GM19043 (cell line): ENCODE measurements around the gene PMPCA.
"Not testable (repeated sequence)": the region's sequence is repeated elsewhere in the genome, so short reads cannot be mapped to it uniquely, and the experiment has no call there.

ENCODE experiments used
- ATAC-seq: cut with Tn5 transposase; IDR thresholded peaks from one replicate; pipeline ENCODE4 v1.9.1; 2021; ENCODE audit warnings: low read depth; ENCODE audit not compliant: unreplicated experiment

Gene PMPCA

GRCh38 chr9:136409557-136410455, 652 bp upstream of the PMPCA start:
- ATAC-seq = peak; percentile 15

GRCh38 chr9:136411378-136411777, 920 bp downstream of the PMPCA start:
- no peak for ATAC-seq

- no peak for ATAC-seq
These were observed 2.5 kb downstream of the PMPCA start for GRCh38 chr9:136412962-136413361.

- no peak for ATAC-seq
These were observed 6.0 kb downstream of the PMPCA start for GRCh38 chr9:136416427-136416826.

- no peak for ATAC-seq
These were observed 6.5 kb downstream of the PMPCA start for GRCh38 chr9:136416914-136417313.

GRCh38 chr9:136418182-136419091, 8.0 kb downstream of the PMPCA start:
- no peak for ATAC-seq

GRCh38 chr9:136419092-136419420, 8.6 kb downstream of the PMPCA start:
- ATAC-seq = no peak

- ATAC-seq = no peak
These were observed 11.3 kb downstream of the PMPCA start for GRCh38 chr9:136421791-136422190.

- no peak for ATAC-seq
These were observed 12.4 kb downstream of the PMPCA start for GRCh38 chr9:136422876-136423275.

- no peak for ATAC-seq
These were observed 13.1 kb downstream of the PMPCA start for GRCh38 chr9:136423432-136424146.

GRCh38 chr9:136424750-136425362, 14.4 kb downstream of the PMPCA start:
- no peak for ATAC-seq

GRCh38 chr9:136425367-136425766, 14.9 kb downstream of the PMPCA start:
- ATAC-seq = not testable (repeated sequence)

- ATAC-seq = no peak
These were observed 16.3 kb downstream of the PMPCA start for GRCh38 chr9:136426787-136427186.

- no peak for ATAC-seq
These were observed 18.7 kb downstream of the PMPCA start for GRCh38 chr9:136429075-136429628.

GRCh38 chr9:136429683-136430491, 19.4 kb downstream of the PMPCA start:
- no peak for ATAC-seq

- no peak for ATAC-seq
These were observed 20.3 kb downstream of the PMPCA start for GRCh38 chr9:136430588-136431234.

GRCh38 chr9:136431782-136432350, 21.4 kb downstream of the PMPCA start:
- no peak for ATAC-seq

GRCh38 chr9:136432591-136432990, 22.1 kb downstream of the PMPCA start:
- no peak for ATAC-seq
